CD8-positive, alpha-beta memory T cell (primary cell): Measurements from ENCODE around the gene HECA. TPM values are rescaled to one million over a fixed set of nuclear protein-coding genes. Genes with fewer than 3 reads are reported as not detected.
"Not testable (repeated sequence)": the region's sequence is repeated elsewhere in the genome, so short reads cannot be mapped to it uniquely, and the experiment has no call there.

Experiments used
- CTCF ChIA-PET: fragments of 350-600 bp; sonication (Branson Sonifier 250); formaldehyde crosslinking; loops from one replicate; lab custom pipeline; 2021; ENCODE audit warnings: antibody characterized with exemption; lab: Charles Lee
- POLR2A ChIA-PET: fragments of 350-600 bp; sonication (Branson Sonifier 250); formaldehyde crosslinking; loops from one replicate; lab custom pipeline; 2021; ENCODE audit warnings: antibody characterized with exemption; lab: Charles Lee
- DNase-seq, 5 donors: peaks; one replicate each; pipeline versions ENCODE4 v3.0.0 to v3.0.0-alpha.2; 2020 to 2022; ENCODE audit warnings: mixed read lengths in 1 of 5
- H3K27ac ChIP-seq: one replicate; pipeline ENCODE4 v1.7.0; 2013; ENCODE audit warnings: low read depth, mild to moderate bottlenecking, low read length, moderate library complexity
- H3K27me3 ChIP-seq: 2 replicates; pipeline ENCODE4 v1.7.0; 2013; ENCODE audit warnings: low read length, mild to moderate bottlenecking; ENCODE audit not compliant: insufficient read depth, poor library complexity, severe bottlenecking
- H3K36me3 ChIP-seq: 2 replicates; pipeline ENCODE4 v1.7.0; 2013; ENCODE audit warnings: mild to moderate bottlenecking, low read length, moderate library complexity; ENCODE audit not compliant: insufficient read depth
- H3K4me1 ChIP-seq: 2 replicates; pipeline ENCODE4 v1.7.0; 2013; ENCODE audit warnings: mild to moderate bottlenecking, low read length, moderate library complexity; ENCODE audit not compliant: insufficient read depth
- H3K4me3 ChIP-seq: 2 replicates; pipeline ENCODE4 v1.7.0; 2013; ENCODE audit warnings: mild to moderate bottlenecking, low read length
- H3K9me3 ChIP-seq: 2 replicates; pipeline ENCODE4 v1.7.0; 2013; ENCODE audit warnings: mild to moderate bottlenecking, low read length
- H3K27ac Mint-ChIP-seq, 8 donors: one replicate each; pipeline ENCODE4 v1.8.0; 2020 to 2021; ENCODE audit warnings: mixed read lengths in 8 of 8, mild to moderate bottlenecking in 6 of 8, inconsistent platforms in 3 of 8, moderate library complexity in 3 of 8
- H3K27me3 Mint-ChIP-seq, 2 donors: one replicate each; pipeline ENCODE4 v1.8.0; 2020 to 2021; ENCODE audit warnings: mixed read lengths in 2 of 2, mild to moderate bottlenecking in 1 of 2, moderate library complexity in 1 of 2
- H3K36me3 Mint-ChIP-seq, 3 donors: one replicate each; pipeline ENCODE4 v1.8.0; 2020 to 2021; ENCODE audit warnings: mixed read lengths in 3 of 3, inconsistent platforms in 1 of 3, mild to moderate bottlenecking in 1 of 3
- H3K4me1 Mint-ChIP-seq, 3 donors: one replicate each; pipeline ENCODE4 v1.8.0; 2020 to 2021; ENCODE audit warnings: mixed read lengths in 3 of 3, inconsistent platforms in 1 of 3, mild to moderate bottlenecking in 1 of 3
- H3K4me3 Mint-ChIP-seq, 7 donors: one replicate each; pipeline ENCODE4 v1.8.0; 2020 to 2021; ENCODE audit warnings: mixed read lengths in 7 of 7, mild to moderate bottlenecking in 6 of 7, moderate library complexity in 4 of 7, inconsistent platforms in 2 of 7
- H3K9me3 Mint-ChIP-seq, 5 donors: one replicate each; pipeline ENCODE4 v1.8.0; 2020 to 2022; ENCODE audit warnings: mixed read lengths in 5 of 5, mild to moderate bottlenecking in 3 of 5, moderate library complexity in 2 of 5, inconsistent platforms in 1 of 5
- polyA plus RNA-seq: library from polyadenylated mRNA; unstranded; fragments of 300-500 nt; fragmentation: Illumina TruSeq; gene quantifications from one replicate; pipeline ENCODE4 v1.2.3, GENCODE V29; 2021
- total RNA-seq, 2 experiments: library from RNA; stranded (reverse); gene quantifications; one replicate each; pipeline ENCODE4 v1.2.3, GENCODE V29; 2021

HECA gene
- total and polyA plus RNA-seq, 3 experiments from 2014 or later = 9.0 to 64.6 (median 63.4) TPM

DNA sequence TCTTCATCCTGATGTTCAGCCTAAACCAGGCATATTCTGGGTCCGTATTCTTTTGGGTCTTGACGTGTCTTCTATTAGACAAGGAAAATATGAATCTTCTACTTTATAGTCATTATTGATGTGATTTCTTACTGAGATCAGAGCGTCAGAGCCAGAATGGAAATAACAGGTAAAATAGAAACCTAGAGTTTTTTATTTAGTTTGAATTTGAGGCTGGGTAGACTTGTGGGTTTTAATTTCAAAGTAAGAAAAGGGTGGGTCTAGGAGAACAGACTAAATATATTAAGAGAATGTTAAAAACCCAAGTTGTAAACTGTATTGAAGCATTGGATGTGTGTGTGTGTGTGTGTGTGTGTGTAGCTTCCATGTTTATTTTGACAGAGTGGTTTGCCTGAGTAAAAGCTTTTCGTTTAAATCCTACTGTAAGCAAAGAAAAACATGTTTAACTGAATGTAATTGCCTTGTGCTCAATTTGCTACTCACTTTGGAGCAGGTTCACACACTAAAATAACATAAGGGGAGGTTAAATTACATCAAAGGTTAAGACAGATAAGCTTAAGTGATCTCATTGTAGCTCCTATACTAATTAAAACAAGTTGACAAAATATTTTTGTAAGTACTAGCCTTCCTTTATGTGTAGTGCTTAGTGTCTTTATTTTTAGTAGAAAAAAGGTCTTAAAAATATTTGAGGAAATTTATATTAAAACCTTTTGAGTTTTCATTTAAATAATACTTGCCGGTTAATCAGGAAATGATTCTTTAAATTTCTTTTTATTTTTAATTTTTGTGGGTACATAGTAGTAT, 17.4 kb downstream of the HECA start:
- Mint-ChIP-seq H3K9me3 (no peaks in the 10 kb centered on the region), H3K27me3 (no peaks in the 10 kb centered on the region), H3K36me3 (peaks cover 0 to 28% (median 6%) of the 10 kb centered on the region in 3 donors), H3K27ac (peak overlapping the region in 7 of 8 donors; percentile 34 to 83 (median 59)), H3K4me3 (peak overlapping the region; percentile 61 to 77 (median 67)), H3K4me1 (peaks cover 87 to 97% (median 94%) of the 10 kb centered on the region in 3 donors)
- POLR2A ChIA-PET = interaction anchor here (0.6 kb wide), 1 partner anchor 32 kb away, joined by 3 read pairs; no protein-coding TSS in a partner anchor
- H3K9me3 ChIP-seq = no peaks in the 10 kb centered on the region
- H3K27ac ChIP-seq = no peak overlapping the region
- CTCF ChIA-PET = interaction anchor here (0.8 to 1.0 kb wide), 4 partner anchors 11 to 18 kb away, joined by 3 to 5 read pairs (median 3); no protein-coding TSS in a partner anchor
- H3K36me3 ChIP-seq = no peaks in the 10 kb centered on the region
- DNase-seq = no peak
- H3K4me3 ChIP-seq = peak overlapping the region; percentile 21
- H3K4me1 ChIP-seq = peaks cover 88% of the 10 kb centered on the region
- no peaks in the 10 kb centered on the region for H3K27me3 ChIP-seq

DNA sequence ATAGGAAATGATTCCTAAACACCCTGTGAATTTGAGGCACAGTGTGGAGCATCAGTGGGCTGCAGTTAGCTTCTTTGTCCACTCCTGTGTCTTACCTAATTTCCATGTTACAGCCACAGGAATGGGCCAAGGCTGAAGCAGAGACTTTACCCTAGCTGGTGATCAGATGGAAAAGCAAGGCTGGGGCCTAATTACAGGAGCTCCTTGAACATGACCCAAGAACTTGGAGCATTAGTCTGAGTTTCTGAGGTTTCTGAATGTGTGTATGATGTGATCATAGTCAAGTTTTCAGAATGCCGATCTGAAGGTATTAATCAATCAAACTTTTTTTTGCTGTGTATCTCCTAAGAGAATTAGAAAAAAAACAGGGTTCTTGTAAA, 18.0 kb downstream of the HECA start:
- no peaks in the 10 kb centered on the region for H3K27me3 Mint-ChIP-seq
- ChIA-PET CTCF (interaction anchor here (0.8 to 1.0 kb wide), 3 partner anchors 12 to 19 kb away, joined by 3 to 5 read pairs (median 3); no protein-coding TSS in a partner anchor), POLR2A (interaction anchor here (0.6 kb wide), 1 partner anchor 32 kb away, joined by 3 read pairs; no protein-coding TSS in a partner anchor)
- DNase-seq = no peak
- Histone ChIP-seq H3K27me3 (no peaks in the 10 kb centered on the region), H3K27ac (no peak overlapping the region), H3K4me1 (peaks cover 88% of the 10 kb centered on the region), H3K36me3 (no peaks in the 10 kb centered on the region), H3K9me3 (no peaks in the 10 kb centered on the region), H3K4me3 (no peak overlapping the region)
- H3K4me1 Mint-ChIP-seq = peaks cover 87 to 97% (median 94%) of the 10 kb centered on the region in 3 donors
- H3K9me3 Mint-ChIP-seq = no peaks in the 10 kb centered on the region
- peak overlapping the region in 6 of 7 donors; percentile 12 to 77 (median 63) for H3K4me3 Mint-ChIP-seq
- H3K36me3 Mint-ChIP-seq = peaks cover 0 to 34% (median 10%) of the 10 kb centered on the region in 3 donors
- H3K27ac Mint-ChIP-seq = peak overlapping the region in 5 of 8 donors; percentile 37 to 69 (median 59)

DNA sequence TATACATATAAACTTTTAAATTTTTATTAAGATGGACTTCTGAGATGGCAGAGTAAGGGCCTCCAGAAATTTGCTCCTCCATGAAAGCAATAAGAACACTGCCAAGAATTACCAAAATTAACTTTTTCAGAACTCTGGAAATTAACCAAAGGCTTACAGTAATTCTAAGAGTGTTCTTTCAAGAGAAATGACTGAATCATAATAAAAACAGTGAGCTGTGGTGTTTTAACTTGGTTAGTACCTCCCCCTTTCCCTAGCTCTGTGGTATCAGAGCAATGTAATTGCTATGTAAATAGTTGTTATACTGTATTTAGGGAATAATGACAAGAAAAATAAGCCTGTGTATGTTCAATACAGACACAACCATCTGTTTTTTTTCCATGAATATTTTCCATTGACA, 19.0 kb downstream of the HECA start:
- Histone ChIP-seq H3K9me3 (no peaks in the 10 kb centered on the region), H3K4me3 (no peak overlapping the region), H3K27ac (no peak overlapping the region), H3K4me1 (peaks cover 80% of the 10 kb centered on the region), H3K36me3 (no peaks in the 10 kb centered on the region), H3K27me3 (no peaks in the 10 kb centered on the region)
- H3K4me1 Mint-ChIP-seq = peaks cover 79 to 91% (median 89%) of the 10 kb centered on the region in 3 donors
- H3K9me3 Mint-ChIP-seq = no peaks in the 10 kb centered on the region
- peak overlapping the region in 3 of 7 donors; percentile 5 to 36 (median 10) for H3K4me3 Mint-ChIP-seq
- CTCF ChIA-PET = interaction anchor here (0.7 to 1.2 kb wide), 3 partner anchors 16 to 211 kb away, joined by 3 read pairs; no protein-coding TSS in a partner anchor
- peaks cover 0 to 33% (median 8%) of the 10 kb centered on the region in 3 donors for H3K36me3 Mint-ChIP-seq
- no peak for DNase-seq
- POLR2A ChIA-PET = no interaction called here
- H3K27ac Mint-ChIP-seq = peak overlapping the region in 2 of 8 donors; percentile 15 to 17
- H3K27me3 Mint-ChIP-seq = no peaks in the 10 kb centered on the region

DNA sequence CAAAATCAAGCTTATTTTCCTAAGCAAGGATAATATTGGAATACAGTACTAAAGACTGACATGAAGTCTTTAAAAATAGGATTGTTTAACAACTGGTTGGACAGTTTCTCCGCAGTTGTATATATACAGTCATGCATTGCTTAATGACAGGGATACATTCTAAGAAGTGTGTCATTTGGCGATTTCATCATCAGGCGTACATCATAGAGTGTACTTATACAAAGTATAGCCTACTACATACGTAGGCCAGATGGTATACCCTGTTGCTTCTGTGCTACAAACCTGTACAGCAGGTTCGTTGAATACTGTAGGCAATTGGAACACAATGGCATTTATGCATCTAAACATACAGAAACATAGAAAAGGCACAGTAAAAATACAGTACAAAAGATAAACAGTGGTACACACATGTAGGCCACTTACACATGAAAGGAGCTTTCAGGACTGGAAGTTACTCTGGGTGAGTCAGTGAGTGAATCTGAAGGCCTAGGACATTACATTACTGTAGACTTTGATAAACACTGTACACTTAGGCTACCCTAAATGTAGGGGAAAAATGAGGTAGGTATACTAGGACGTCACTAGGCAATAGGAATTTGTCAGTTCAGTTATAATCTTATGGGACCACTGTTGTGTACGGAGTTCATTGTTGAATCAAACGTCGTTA, 20.1 kb downstream of the HECA start:
- Histone ChIP-seq H3K4me1 (peaks cover 80% of the 10 kb centered on the region), H3K27ac (no peak overlapping the region), H3K27me3 (no peaks in the 10 kb centered on the region), H3K9me3 (no peaks in the 10 kb centered on the region), H3K36me3 (no peaks in the 10 kb centered on the region), H3K4me3 (no peak overlapping the region)
- DNase-seq = no peak
- H3K4me3 Mint-ChIP-seq = peak overlapping the region in 2 of 7 donors; percentile 6 to 12
- peak overlapping the region in 3 of 8 donors; percentile 41 to 88 (median 73) for H3K27ac Mint-ChIP-seq
- peaks cover 78 to 91% (median 89%) of the 10 kb centered on the region in 3 donors for H3K4me1 Mint-ChIP-seq
- H3K27me3 Mint-ChIP-seq = no peaks in the 10 kb centered on the region
- ChIA-PET POLR2A (interaction anchor here (1.1 to 1.5 kb wide), 2 partner anchors 17 to 21 kb away, joined by 3 to 5 read pairs; no protein-coding TSS in a partner anchor), CTCF (interaction anchor here (1.0 to 1.7 kb wide), 5 partner anchors 8 to 218 kb away, joined by 3 to 7 read pairs (median 3); no protein-coding TSS in a partner anchor)
- H3K36me3 Mint-ChIP-seq = peaks cover 0 to 39% (median 8%) of the 10 kb centered on the region in 3 donors
- no peaks in the 10 kb centered on the region for H3K9me3 Mint-ChIP-seq

DNA sequence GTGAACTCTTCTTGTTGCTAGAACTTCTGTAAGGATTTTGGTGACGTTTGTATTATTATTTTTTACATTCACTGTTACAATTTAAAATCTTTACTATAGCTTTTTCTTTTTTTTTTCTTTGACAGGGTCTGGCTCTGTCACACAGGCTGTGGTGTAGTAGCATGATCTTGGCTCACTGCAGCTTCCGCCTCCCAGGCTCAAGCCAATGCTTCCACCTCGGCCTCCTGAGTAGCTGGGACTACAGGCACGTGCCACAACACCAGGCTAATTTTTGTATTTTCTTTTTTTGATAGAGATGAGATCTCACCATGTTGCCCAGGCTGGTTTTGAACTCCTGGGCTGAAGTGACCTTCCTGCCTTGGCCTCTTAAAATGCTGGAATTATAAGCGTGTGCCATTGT, 21.2 kb downstream of the HECA start:
- Mint-ChIP-seq H3K27me3 (peaks cover 0 to 1% of the 10 kb centered on the region in 2 donors), H3K4me3 (peak overlapping the region in 5 of 7 donors; percentile 12 to 78 (median 24)), H3K36me3 (peaks cover 0 to 44% (median 8%) of the 10 kb centered on the region in 3 donors), H3K27ac (peak overlapping the region in 6 of 8 donors; percentile 21 to 58 (median 54)), H3K4me1 (peaks cover 81 to 91% (median 89%) of the 10 kb centered on the region in 3 donors), H3K9me3 (no peaks in the 10 kb centered on the region)
- no peak overlapping the region for H3K4me3 ChIP-seq
- no peak overlapping the region for H3K27ac ChIP-seq
- DNase-seq = no peak
- no peaks in the 10 kb centered on the region for H3K9me3 ChIP-seq
- H3K4me1 ChIP-seq = peaks cover 83% of the 10 kb centered on the region
- POLR2A ChIA-PET = interaction anchor here (1.1 to 1.5 kb wide), 2 partner anchors 18 to 22 kb away, joined by 3 to 5 read pairs; no protein-coding TSS in a partner anchor
- CTCF ChIA-PET = interaction anchor here (1.1 to 1.6 kb wide), 3 partner anchors 9 to 217 kb away, joined by 3 to 7 read pairs (median 4); no protein-coding TSS in a partner anchor
- no peaks in the 10 kb centered on the region for H3K27me3 ChIP-seq
- H3K36me3 ChIP-seq = no peaks in the 10 kb centered on the region

DNA sequence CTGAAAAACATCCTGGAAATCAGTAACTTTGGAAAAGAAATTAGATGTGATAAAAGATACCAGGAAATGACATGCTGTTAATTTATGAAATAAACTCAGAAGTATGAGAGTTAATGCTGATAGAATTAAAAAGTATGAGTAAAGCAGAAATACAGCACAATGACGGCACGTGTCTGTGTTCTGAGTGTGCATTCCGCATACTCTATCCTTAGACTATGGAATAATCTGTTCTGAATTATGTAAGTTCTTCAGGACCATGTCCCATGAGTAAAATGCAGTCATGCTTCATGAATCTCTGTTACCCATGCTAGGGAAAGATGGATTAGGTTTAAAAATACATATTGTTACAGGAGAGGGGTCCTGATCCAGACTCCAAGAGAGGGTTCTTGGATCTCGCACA, 21.7 kb downstream of the HECA start:
- DNase-seq = no peak
- H3K36me3 Mint-ChIP-seq = peaks cover 0 to 44% (median 8%) of the 10 kb centered on the region in 3 donors
- H3K36me3 ChIP-seq = no peaks in the 10 kb centered on the region
- peaks cover 81 to 91% (median 89%) of the 10 kb centered on the region in 3 donors for H3K4me1 Mint-ChIP-seq
- peaks cover 83% of the 10 kb centered on the region for H3K4me1 ChIP-seq
- H3K4me3 Mint-ChIP-seq = peak overlapping the region in 5 of 7 donors; percentile 12 to 56 (median 23)
- H3K27ac ChIP-seq = no peak overlapping the region
- ChIA-PET CTCF (interaction anchor here (1.1 to 1.6 kb wide), 2 partner anchors 10 to 32 kb away, joined by 4 to 7 read pairs; no protein-coding TSS in a partner anchor), POLR2A (interaction anchor here (1.5 kb wide), 1 partner anchor 22 kb away, joined by 3 read pairs; no protein-coding TSS in a partner anchor)
- no peaks in the 10 kb centered on the region for H3K9me3 Mint-ChIP-seq
- H3K27me3 ChIP-seq = no peaks in the 10 kb centered on the region
- peaks cover 0 to 1% of the 10 kb centered on the region in 2 donors for H3K27me3 Mint-ChIP-seq
- no peak overlapping the region for H3K4me3 ChIP-seq
- H3K27ac Mint-ChIP-seq = peak overlapping the region; percentile 18 to 70 (median 54)
- H3K9me3 ChIP-seq = no peaks in the 10 kb centered on the region

DNA sequence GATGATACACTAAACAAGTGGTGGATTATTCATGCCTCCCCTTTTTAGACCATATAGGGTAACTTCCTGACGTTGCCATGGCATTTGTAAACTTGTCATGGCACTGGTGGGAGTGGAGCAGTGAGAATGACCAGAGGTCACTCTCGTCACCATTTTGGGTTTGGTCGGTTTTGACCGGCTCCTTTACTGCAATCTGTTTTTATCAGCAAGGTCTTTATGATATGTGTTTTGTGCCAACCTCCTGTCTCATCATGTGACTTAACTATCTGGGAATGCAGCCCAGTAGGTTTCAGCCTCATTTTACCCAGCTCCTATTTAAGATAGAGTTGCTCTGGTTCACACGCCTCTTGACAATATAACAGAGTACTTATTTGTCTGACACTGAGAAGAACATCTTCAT, 22.2 kb downstream of the HECA start:
- H3K9me3 ChIP-seq, DNase-seq, H3K27ac ChIP-seq, POLR2A ChIA-PET, H3K27me3 Mint-ChIP-seq, H3K4me3 ChIP-seq, H3K36me3 ChIP-seq, CTCF ChIA-PET, H3K9me3 Mint-ChIP-seq, H3K27me3 ChIP-seq: not testable (repeated sequence)
- Mint-ChIP-seq H3K27ac (peak overlapping the region; percentile 48 to 89 (median 76)), H3K36me3 (peaks cover 0 to 45% (median 9%) of the 10 kb centered on the region in 3 donors), H3K4me1 (peaks cover 81 to 91% (median 89%) of the 10 kb centered on the region in 3 donors), H3K4me3 (peak overlapping the region in 6 of 7 donors; percentile 1 to 43 (median 34))
- H3K4me1 ChIP-seq = peaks cover 84% of the 10 kb centered on the region
